Stimulated activated CD8-positive, alpha-beta memory T cell treated with anti-CD3 and anti-CD28 coated beads, Interleukin-4, amount 100 ng/mL, for 48 hours (primary cell): ENCODE measurements around the gene SLC39A10.
A peak's percentile ranks its signal among the peaks of the same experiment; 100 is the strongest.
"Not testable (repeated sequence)": the region's sequence is repeated elsewhere in the genome, so short reads cannot be mapped to it uniquely, and the experiment has no call there.

ENCODE experiments used
- DNase-seq: peaks from one replicate; pipeline ENCODE4 v3.0.0-alpha.2; 2020

Gene SLC39A10, protein sequence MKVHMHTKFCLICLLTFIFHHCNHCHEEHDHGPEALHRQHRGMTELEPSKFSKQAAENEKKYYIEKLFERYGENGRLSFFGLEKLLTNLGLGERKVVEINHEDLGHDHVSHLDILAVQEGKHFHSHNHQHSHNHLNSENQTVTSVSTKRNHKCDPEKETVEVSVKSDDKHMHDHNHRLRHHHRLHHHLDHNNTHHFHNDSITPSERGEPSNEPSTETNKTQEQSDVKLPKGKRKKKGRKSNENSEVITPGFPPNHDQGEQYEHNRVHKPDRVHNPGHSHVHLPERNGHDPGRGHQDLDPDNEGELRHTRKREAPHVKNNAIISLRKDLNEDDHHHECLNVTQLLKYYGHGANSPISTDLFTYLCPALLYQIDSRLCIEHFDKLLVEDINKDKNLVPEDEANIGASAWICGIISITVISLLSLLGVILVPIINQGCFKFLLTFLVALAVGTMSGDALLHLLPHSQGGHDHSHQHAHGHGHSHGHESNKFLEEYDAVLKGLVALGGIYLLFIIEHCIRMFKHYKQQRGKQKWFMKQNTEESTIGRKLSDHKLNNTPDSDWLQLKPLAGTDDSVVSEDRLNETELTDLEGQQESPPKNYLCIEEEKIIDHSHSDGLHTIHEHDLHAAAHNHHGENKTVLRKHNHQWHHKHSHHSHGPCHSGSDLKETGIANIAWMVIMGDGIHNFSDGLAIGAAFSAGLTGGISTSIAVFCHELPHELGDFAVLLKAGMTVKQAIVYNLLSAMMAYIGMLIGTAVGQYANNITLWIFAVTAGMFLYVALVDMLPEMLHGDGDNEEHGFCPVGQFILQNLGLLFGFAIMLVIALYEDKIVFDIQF

DNA sequence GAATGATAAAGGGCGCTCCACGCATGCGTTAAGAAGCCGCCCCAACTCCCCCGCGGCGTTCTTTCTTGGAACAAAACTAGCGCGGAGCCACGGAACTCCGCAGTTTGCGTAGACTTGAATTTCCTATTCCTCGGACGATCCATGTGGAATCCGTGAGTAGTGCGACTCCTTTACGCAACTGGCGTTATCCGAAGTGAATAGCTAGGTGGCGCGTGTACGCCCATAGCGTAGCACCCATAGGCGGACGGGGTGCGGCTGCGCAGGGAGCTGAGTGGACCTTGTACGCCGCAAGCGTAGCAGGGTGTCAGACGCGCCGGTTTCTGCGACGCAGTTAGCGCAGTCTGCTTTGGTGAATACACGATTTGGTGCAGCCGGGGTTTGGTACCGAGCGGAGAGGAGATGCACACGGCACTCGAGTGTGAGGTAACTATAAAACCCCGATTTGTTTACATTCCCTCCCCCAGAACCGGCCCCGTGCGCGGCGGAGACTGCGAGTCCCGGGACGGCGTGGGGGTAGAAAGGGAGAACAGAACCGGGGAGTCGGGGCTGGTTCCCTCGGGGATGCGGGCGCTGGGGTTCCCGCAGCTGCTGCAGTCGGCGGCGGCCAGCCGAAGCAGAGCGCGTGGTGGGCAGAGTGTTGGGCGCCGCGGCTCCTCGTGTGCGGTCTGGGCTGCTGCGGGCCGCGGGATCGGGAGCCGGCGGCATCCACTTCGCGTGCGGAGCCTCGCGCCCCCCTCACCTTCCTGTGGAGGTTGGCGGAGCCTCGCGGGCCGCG is at the start of gene SLC39A10:
Gene SLC39A10 (plus strand): TSS at position 368 of the 775 bp plus-strand sequence. CDS start 22,817 bp downstream, outside the sequence.
- peak; percentile 99 for DNase-seq

DNA sequence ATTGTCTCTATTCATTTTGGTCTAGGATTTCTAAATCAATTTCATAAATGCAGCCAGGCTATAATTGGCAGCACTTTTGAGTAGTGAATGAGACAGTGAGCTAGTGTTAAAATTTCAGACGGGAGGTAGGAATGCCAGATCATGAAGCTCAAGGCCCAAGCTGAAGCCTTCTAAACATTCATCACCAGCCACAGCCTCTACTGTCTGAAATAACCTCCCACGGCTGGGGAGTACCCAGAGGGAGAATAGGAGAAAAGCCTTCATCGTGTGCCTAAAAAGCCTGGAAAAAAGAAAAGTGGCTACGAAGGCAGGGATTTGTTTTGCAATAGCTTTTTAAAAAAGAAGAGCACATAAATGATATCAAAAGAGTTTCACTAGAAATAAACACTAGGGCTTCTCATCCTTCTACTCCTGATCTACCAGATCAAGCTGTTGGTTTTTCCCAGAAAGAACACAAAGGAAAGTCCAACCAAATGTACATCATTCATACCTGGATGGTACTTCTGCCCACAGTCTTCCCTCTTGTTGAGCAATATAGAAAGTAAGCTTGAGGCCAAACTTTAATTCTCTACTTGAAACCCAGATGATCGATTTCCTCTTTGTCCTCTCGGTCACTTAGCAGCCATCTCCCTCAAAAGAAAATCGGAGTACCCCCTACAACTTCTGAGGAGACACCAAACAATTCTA is 48.1 kb upstream of the SLC39A10 start:
- no peak for DNase-seq

- DNase-seq: no peak
Observed at GRCh38 chr2:195610717-195611116, 46.3 kb upstream of the SLC39A10 start.

DNA sequence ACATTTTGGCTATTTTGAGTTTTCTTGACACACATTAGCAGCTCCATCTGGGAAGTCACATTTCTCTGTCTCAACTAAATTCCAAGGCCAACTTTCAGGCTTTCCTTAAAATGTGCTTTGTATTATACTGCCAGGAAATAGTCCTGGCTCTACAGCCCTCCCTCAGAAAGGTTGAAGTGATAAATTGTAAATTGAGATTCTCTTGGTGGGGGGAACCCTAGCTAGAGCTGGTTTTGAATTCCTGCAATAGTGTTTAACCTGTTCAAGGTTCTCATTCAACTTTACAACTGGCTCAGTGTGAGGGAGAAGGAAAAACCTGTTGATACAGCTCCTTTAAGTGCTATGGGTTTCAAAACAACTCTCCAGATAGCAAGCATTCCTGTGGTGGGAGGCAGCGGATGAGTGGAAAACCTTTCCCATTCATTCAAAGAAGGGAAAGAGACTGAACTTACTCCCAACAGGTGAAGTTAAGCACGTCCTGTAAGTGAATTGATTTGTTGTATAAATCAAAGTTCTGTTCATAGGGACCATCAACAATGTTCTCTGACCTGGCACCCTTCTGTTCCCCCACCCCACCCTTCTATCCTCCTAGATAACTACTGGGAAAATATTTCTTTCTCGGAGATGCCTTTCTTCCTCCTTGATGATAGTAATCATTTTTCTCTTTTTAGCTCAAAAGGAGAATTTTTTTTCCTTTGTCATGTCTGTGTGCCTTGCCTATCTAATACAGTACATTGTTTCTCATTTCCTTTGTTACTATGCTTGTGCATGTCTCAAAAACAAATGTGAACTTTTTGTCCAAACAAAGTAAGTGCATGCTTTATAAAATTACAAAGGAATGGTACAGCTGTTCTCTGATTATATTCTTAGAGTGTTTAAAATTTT is 44.2 kb upstream of the SLC39A10 start:
- DNase-seq: no peak

DNA sequence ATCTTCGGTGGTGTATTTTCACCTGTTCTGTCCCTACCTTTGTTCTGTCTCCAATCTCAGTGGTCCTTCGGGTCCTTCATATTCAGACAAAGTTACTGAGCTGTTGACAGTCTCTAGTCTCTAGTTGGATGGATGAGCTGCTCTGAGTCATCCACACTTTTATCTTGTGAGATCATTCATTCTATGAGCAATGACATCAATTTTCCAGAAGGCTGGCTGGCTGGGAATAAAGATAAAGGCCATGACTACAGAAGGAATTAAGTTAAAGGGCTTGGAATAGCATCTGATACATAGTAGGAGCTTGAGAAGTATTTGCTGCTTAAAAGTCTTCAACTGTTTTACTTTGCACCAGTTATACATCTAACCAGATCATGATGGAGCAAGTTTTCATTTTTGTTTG is 43.1 kb upstream of the SLC39A10 start:
- no peak for DNase-seq

DNA sequence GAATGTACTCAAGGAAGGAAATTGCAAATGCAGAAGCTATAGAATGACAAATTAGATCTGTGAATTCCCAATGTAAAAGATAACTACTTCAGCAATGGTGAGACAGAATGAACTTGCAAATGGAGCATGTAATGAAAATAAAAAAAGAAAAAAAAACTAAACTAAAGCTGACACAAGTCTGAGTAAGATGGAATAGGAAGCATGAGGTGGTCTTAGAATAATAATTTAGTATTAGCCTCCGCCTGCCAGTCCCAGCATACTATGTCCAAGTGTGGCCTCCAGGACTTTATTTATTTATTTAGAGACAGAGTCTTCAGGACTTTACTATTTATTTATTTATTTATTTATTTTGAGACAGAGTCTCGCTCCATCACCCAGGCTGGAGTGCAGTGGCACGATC is 37.4 kb upstream of the SLC39A10 start:
- no peak for DNase-seq

GRCh38 chr2:195620501-195620900 is 36.5 kb upstream of the SLC39A10 start:
- no peak for DNase-seq

DNA sequence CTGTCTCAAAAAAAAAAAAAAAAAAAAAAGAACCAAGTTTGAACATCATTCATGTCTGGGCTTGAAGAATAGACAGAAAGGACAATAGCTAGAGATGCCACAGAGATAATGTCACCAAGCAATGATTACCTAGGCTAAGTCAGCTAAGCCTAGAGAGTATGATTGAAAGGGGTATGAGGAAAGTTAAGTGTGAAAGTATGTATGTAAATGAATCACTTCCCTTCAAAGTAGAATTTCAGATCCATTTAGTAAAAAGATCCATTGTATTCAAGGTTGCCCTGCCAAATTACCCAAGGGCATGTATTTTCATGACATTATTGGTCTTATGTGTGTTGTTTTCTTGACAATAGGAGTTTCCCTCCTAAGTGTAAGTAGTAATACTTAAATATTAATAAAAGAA is 34.1 kb upstream of the SLC39A10 start:
- DNase-seq: no peak

GRCh38 chr2:195626507-195626906 is 30.5 kb upstream of the SLC39A10 start:
- no peak for DNase-seq

DNA sequence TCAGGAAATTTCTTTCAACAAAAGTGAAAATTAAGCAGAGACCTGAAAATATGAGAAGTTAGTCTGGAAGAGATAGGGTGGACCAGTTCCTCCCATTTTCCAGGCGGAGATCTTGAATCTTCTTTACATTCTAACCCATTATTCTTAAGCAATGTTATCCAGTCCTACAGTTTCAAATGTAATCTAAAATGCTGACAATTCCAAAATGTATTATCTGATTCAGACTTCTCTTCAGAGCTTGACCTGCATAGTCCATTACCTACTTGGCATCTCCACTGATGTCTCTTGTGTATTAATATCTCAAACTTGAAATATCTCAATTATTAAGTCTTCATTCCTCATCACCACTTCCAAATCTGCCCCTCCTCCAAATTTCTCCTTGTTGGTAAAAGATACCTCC is 28.4 kb upstream of the SLC39A10 start:
- DNase-seq: no peak

GRCh38 chr2:195632856-195633572 is 24.0 kb upstream of the SLC39A10 start:
- no peak for DNase-seq

DNA sequence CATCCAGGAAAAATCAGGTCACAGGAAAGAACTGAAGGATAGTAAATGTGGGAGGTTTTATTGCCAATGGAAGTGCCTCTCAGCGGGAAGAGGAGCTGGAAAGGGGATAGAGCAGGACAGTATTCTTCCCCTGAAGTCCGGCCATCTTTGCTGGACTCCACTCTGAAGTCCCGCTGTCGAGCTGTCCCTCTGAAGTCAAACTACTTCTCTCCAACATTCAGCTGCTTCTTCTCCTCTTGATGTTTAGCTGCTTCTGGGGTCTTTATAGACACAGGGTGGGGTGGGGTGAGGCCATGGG is 23.5 kb upstream of the SLC39A10 start:
- no peak for DNase-seq

DNA sequence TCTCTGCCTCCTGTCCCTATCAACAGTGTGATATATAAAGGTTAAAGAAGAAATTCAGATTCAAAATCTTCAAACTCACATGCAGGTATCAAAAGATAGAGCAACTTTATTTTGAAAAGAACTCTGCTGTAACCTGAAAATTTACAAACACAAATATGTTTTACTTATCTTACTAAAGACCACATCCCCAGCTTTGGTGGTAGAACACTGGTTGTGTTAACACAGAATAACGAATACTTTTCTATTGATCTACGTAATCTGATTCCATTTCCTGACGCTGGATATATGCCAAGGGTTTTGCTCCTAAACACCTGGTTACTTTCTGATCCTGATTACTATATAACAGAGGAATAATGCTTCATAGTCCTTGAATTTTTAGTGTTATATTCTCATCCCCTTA is 23.1 kb upstream of the SLC39A10 start:
- DNase-seq: no peak

GRCh38 chr2:195636890-195637289 is 20.1 kb upstream of the SLC39A10 start:
- no peak for DNase-seq

DNA sequence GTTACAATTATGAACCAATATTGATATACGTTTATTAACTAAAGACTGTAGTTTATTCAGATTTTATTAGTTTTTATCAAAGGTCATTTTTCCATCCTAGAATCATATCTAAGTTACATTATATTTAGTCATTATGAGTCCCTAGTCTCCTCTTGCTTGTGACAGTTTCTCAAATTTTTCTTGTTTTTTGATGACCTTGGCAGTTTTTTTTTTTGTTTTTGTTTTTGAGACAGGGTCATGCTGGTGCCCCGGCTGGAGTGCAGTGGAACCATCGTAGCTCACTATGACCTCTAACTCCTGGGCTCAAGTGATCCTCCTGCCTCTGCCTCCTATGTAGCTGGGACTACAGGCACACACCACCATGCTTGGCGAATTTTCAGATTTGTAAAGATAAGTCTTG is 18.3 kb upstream of the SLC39A10 start:
- no peak for DNase-seq

- no peak for DNase-seq
Observed at GRCh38 chr2:195639238-195639858, 17.7 kb upstream of the SLC39A10 start.

- no peak for DNase-seq
Observed at GRCh38 chr2:195639959-195640358, 17.1 kb upstream of the SLC39A10 start.

DNA sequence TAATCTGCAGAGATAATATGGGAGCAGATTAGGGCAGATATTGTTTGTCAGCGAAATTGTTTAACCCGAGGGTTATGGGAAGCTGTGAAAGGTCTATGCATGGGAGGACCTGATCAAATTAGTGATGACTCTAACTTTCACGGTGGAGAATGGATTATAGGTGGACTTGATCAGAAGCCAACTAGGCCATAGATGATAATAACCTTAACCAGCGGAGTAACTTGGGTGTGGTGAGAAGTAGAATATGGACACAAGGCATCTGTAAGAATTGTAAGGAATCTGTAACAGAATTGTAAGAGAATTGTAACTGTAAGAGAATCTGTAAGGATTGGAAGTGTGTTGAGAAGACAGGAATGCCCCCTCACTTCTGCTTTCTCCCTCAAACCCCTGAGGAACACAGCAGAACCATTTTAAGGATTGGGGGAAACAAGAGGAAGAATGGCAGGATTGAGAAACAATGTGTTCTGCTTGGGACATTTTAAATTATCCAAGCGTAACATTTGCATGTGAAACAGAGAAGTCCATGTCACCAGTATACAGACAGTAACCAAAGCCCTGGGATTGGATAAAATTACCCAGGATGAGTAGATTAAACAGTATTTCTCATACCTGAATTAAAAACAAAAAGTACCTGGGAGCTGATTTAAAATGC is 14.9 kb upstream of the SLC39A10 start:
- no peak for DNase-seq

GRCh38 chr2:195642679-195643068 is 14.4 kb upstream of the SLC39A10 start:
- DNase-seq: no peak

DNA sequence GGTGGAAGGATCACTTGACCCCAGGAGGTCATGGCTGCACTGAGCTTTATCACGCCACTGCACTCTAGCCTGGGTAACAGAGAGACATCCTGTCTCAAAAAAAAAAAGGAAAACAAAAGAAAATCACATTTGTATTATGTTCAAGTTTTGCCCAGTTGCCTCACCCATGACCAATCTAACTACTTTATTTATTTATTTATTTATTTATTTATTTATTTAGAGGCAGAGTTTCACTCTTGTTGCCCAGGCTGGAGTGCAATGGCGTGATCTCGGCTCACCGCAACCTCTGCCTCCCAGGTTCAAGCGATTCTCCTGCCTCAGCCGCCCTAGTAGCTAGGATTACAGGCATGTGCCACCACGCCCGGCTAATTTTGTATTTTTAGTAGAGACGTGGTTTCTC is 12.3 kb upstream of the SLC39A10 start:
- not testable (repeated sequence) for DNase-seq
